Measurements from ENCODE around the gene TMEM131. TPM values are rescaled to one million over a fixed set of nuclear protein-coding genes. Genes with fewer than 3 reads are reported as not detected.

The TMEM131 gene
- total and polyA plus RNA-seq, 2 experiments from 2014 or later, result 9.2 to 22.7 TPM

- Histone ChIP-seq H4K20me1 (replicated peaks; ENCODE audit: insufficient read depth) (no peaks in the 10 kb centered on the region; the same call in 1 of the 2 replicates), H3F3A (replicated peaks; ENCODE audit: low read depth) (no peaks in the 10 kb centered on the region)
Measured at GRCh38 chr2:97928591-97928990, 67.2 kb downstream of the TMEM131 start.

More at GRCh38 chr2:97928591-97928990, 67.2 kb downstream of the TMEM131 start:
- no peaks in the 10 kb centered on the region for H3K4me1 ChIP-seq (ENCODE audit: insufficient read depth)
- DNase-seq (ENCODE audit: low spot score) (no peak), ATAC-seq (no peak)
- no peak overlapping the region for H3K4me3 ChIP-seq
- H3K9me2 ChIP-seq (ENCODE audit: insufficient read depth), result no peaks in the 10 kb centered on the region; the same call in 1 of the 2 replicates
- TF ChIP-seq NANOG (IDR thresholded peaks at IDR 0.05; ENCODE audit: borderline replicate concordance) (no peak), REST (IDR thresholded peaks at IDR 0.05; ENCODE audit: unreplicated experiment) (no peak), POLR2AphosphoS5 (IDR thresholded peaks at IDR 0.05; ENCODE audit: low read depth) (no peak), STAT1 (IDR thresholded peaks at IDR 0.05; ENCODE audit: unreplicated experiment) (no peak), EZH2 (IDR thresholded peaks at IDR 0.05; ENCODE audit: low read depth, unreplicated experiment) (no peak), CREB1 (CRISPR knock-in tag; IDR thresholded peaks at IDR 0.05; ENCODE audit: low read depth) (no peak), CTCF (conservative IDR thresholded peaks at IDR 0.05; ENCODE audit: low read depth in 2 of 2) (no peak), ZNF331 (CRISPR knock-in tag; IDR thresholded peaks at IDR 0.05; ENCODE audit: low read depth) (no peak), JUNB (IDR thresholded peaks at IDR 0.05; ENCODE audit: unreplicated experiment) (no peak), EZH2phosphoT487 (IDR thresholded peaks at IDR 0.05; ENCODE audit: unreplicated experiment) (no peak), ZNF462 (CRISPR knock-in tag; IDR thresholded peaks at IDR 0.05) (no peak), ETS1 (IDR thresholded peaks at IDR 0.05) (no peak), ZNF114 (CRISPR knock-in tag; IDR thresholded peaks at IDR 0.05) (no peak)
- H3K27ac ChIP-seq (ENCODE audit: low read depth), result no peak overlapping the region
- H3K27me3 Mint-ChIP-seq (ENCODE audit: insufficient read depth, low read depth, poor library complexity), result peaks cover 1% of the 10 kb centered on the region
- peaks cover 2% of the 10 kb centered on the region; the same call in 2 of the 3 replicates for H3K36me3 Mint-ChIP-seq (ENCODE audit: low read depth)
- H3K4me3 Mint-ChIP-seq, result no peak overlapping the region
- H3K4me2 ChIP-seq, result no peak overlapping the region
- H3K4me1 Mint-ChIP-seq, result no peaks in the 10 kb centered on the region; the same call in 2 of the 3 replicates
- no peak overlapping the region for H2AFZ ChIP-seq
- no peak overlapping the region for H3K27ac Mint-ChIP-seq
- no peaks in the 10 kb centered on the region for H3K9me3 Mint-ChIP-seq
- peaks cover 56% of the 10 kb centered on the region for H3K79me2 ChIP-seq (replicated peaks; ENCODE audit: insufficient read depth)
- H3K27me3 ChIP-seq (ENCODE audit: insufficient read depth), result no peaks in the 10 kb centered on the region
- no peaks in the 10 kb centered on the region for H3K36me3 ChIP-seq (ENCODE audit: insufficient read depth)
